NCI-H2029 (cell line): ENCODE measurements around the gene CD300E.

Experiments
- DNase-seq: peaks from one replicate; lab custom pipeline; 2025; lab: John Stamatoyannopoulos, UW

The CD300E gene

GRCh38 chr17:74566132-74566753 lies 57.3 kb downstream of the CD300E start:
- DNase-seq: no peak

GRCh38 chr17:74565126-74565525 lies 58.4 kb downstream of the CD300E start:
- DNase-seq: no peak

GRCh38 chr17:74563358-74563757 lies 60.2 kb downstream of the CD300E start:
- DNase-seq: no peak

GRCh38 chr17:74561586-74561985 lies 62.0 kb downstream of the CD300E start:
- no peak for DNase-seq
